Measurements from ENCODE around the gene OLAH. TPM values are rescaled to one million over a fixed set of nuclear protein-coding genes. Genes with fewer than 3 reads are reported as not detected.
A peak's percentile ranks its signal among the peaks of the same experiment; 100 is the strongest.
"Not testable (repeated sequence)": the region's sequence is repeated elsewhere in the genome, so short reads cannot be mapped to it uniquely, and the experiment has no call there.

Gene OLAH
- total RNA-seq, result under 1 TPM in 1 of 2 experiments, not detected in 1; 0.74 TPM

- H3K4me1 Mint-ChIP-seq (ENCODE audit: low read depth), result peaks cover 13% of the 10 kb centered on the region
- H3K4me3 Mint-ChIP-seq, result no peak within 1 kb of the TSS
- H3K36me3 Mint-ChIP-seq (ENCODE audit: low read depth), result no peaks in the 10 kb centered on the region
- DNase-seq, result no peak
- intact Hi-C loops (cut with micrococcal nuclease), result no loop called here
- no peaks in the 10 kb centered on the region for H3K27me3 Mint-ChIP-seq (ENCODE audit: low read depth)
- CTCF ChIA-PET, result interaction anchor here (0.7 kb wide), 1 partner anchor 443 kb away, joined by 3 read pairs; no protein-coding TSS in a partner anchor
- peaks cover 2% of the 10 kb centered on the region for H3K9me3 Mint-ChIP-seq
- H3K27ac Mint-ChIP-seq, result peak within 1 kb of the TSS; percentile 18
Measured at GRCh38 chr10:15043674-15044073, at the start of gene OLAH. Gene OLAH (plus strand): TSS chr10:15043943. CDS start chr10:15047289, 3,346 bp downstream.

GRCh38 chr10:14995964-14996565, 47.7 kb upstream of the OLAH start:
- no peaks in the 10 kb centered on the region for H3K36me3 Mint-ChIP-seq (ENCODE audit: low read depth)
- peaks cover 7% of the 10 kb centered on the region for H3K4me1 Mint-ChIP-seq (ENCODE audit: low read depth)
- intact Hi-C loops (cut with micrococcal nuclease), result no loop called here
- H3K27me3 Mint-ChIP-seq (ENCODE audit: low read depth), result peaks cover 3% of the 10 kb centered on the region
- CTCF ChIA-PET, result no interaction called here
- no peak overlapping the region for H3K27ac Mint-ChIP-seq
- no peak for DNase-seq
- H3K9me3 Mint-ChIP-seq, result no peaks in the 10 kb centered on the region
- H3K4me3 Mint-ChIP-seq, result peak overlapping the region; percentile 13

- H3K27ac Mint-ChIP-seq; H3K4me1 Mint-ChIP-seq (ENCODE audit: low read depth); H3K9me3 Mint-ChIP-seq; DNase-seq; H3K4me3 Mint-ChIP-seq; H3K27me3 Mint-ChIP-seq (ENCODE audit: low read depth); H3K36me3 Mint-ChIP-seq (ENCODE audit: low read depth); CTCF ChIA-PET; intact Hi-C loops (cut with micrococcal nuclease): not testable (repeated sequence)
Measured at GRCh38 chr10:15013530-15013929, 30.2 kb upstream of the OLAH start.

GRCh38 chr10:15015451-15015850, 28.3 kb upstream of the OLAH start:
- Mint-ChIP-seq H3K4me1 (ENCODE audit: low read depth) (no peaks in the 10 kb centered on the region), H3K4me3 (no peak overlapping the region), H3K36me3 (ENCODE audit: low read depth) (no peaks in the 10 kb centered on the region), H3K9me3 (no peaks in the 10 kb centered on the region), H3K27me3 (ENCODE audit: low read depth) (no peaks in the 10 kb centered on the region), H3K27ac (no peak overlapping the region)
- CTCF ChIA-PET, result interaction anchor here (0.8 kb wide), 1 partner anchor 7 kb away, joined by 5 read pairs; no protein-coding TSS in a partner anchor
- intact Hi-C loops (cut with micrococcal nuclease), result no loop called here
- no peak for DNase-seq

GRCh38 chr10:15020966-15021365, 22.8 kb upstream of the OLAH start:
- H3K9me3 Mint-ChIP-seq; H3K36me3 Mint-ChIP-seq (ENCODE audit: low read depth); DNase-seq; H3K27me3 Mint-ChIP-seq (ENCODE audit: low read depth); intact Hi-C loops (cut with micrococcal nuclease); CTCF ChIA-PET; H3K27ac Mint-ChIP-seq; H3K4me1 Mint-ChIP-seq (ENCODE audit: low read depth); H3K4me3 Mint-ChIP-seq: not testable (repeated sequence)

- H3K4me1 Mint-ChIP-seq (ENCODE audit: low read depth), result not testable (repeated sequence)
- CTCF ChIA-PET, result interaction anchor here (0.7 kb wide), 1 partner anchor 8 kb away, joined by 5 read pairs; no protein-coding TSS in a partner anchor
Measured at GRCh38 chr10:15023079-15023478, 20.7 kb upstream of the OLAH start.

GRCh38 chr10:15024017-15025004, 19.4 kb upstream of the OLAH start:
- intact Hi-C loops (cut with micrococcal nuclease); H3K9me3 Mint-ChIP-seq; CTCF ChIA-PET; DNase-seq; H3K36me3 Mint-ChIP-seq (ENCODE audit: low read depth); H3K27me3 Mint-ChIP-seq (ENCODE audit: low read depth); H3K4me1 Mint-ChIP-seq (ENCODE audit: low read depth); H3K4me3 Mint-ChIP-seq; H3K27ac Mint-ChIP-seq: not testable (repeated sequence)

More at GRCh38 chr10:15023079-15023478, 20.7 kb upstream of the OLAH start:
- H3K36me3 Mint-ChIP-seq (ENCODE audit: low read depth); H3K27me3 Mint-ChIP-seq (ENCODE audit: low read depth); intact Hi-C loops (cut with micrococcal nuclease); H3K9me3 Mint-ChIP-seq; H3K4me3 Mint-ChIP-seq; DNase-seq; H3K27ac Mint-ChIP-seq: not testable (repeated sequence)

- H3K36me3 Mint-ChIP-seq (ENCODE audit: low read depth); DNase-seq; H3K27ac Mint-ChIP-seq; H3K9me3 Mint-ChIP-seq; CTCF ChIA-PET; H3K27me3 Mint-ChIP-seq (ENCODE audit: low read depth); H3K4me1 Mint-ChIP-seq (ENCODE audit: low read depth); H3K4me3 Mint-ChIP-seq; intact Hi-C loops (cut with micrococcal nuclease): not testable (repeated sequence)
Measured at GRCh38 chr10:15025040-15025439, 18.7 kb upstream of the OLAH start.

- CTCF ChIA-PET, result no interaction called here
- no peak for DNase-seq
- H3K27me3 Mint-ChIP-seq (ENCODE audit: low read depth), result no peaks in the 10 kb centered on the region
- H3K27ac Mint-ChIP-seq, result no peak overlapping the region
- H3K4me3 Mint-ChIP-seq, result no peak overlapping the region
- no peaks in the 10 kb centered on the region for H3K4me1 Mint-ChIP-seq (ENCODE audit: low read depth)
- H3K36me3 Mint-ChIP-seq (ENCODE audit: low read depth), result no peaks in the 10 kb centered on the region
- H3K9me3 Mint-ChIP-seq, result no peaks in the 10 kb centered on the region
- intact Hi-C loops (cut with micrococcal nuclease), result no loop called here
Measured at GRCh38 chr10:15027741-15028140, 16.0 kb upstream of the OLAH start.

GRCh38 chr10:15035385-15036301, 8.1 kb upstream of the OLAH start:
- Mint-ChIP-seq H3K36me3 (ENCODE audit: low read depth) (no peaks in the 10 kb centered on the region), H3K27ac (no peak overlapping the region)

GRCh38 chr10:15037691-15038090, 6.1 kb upstream of the OLAH start:
- intact Hi-C loops (cut with micrococcal nuclease), result no loop called here

More at GRCh38 chr10:15035385-15036301, 8.1 kb upstream of the OLAH start:
- intact Hi-C loops (cut with micrococcal nuclease), result no loop called here
- Mint-ChIP-seq H3K4me3 (no peak overlapping the region), H3K4me1 (ENCODE audit: low read depth) (peaks cover 4% of the 10 kb centered on the region), H3K9me3 (peaks cover 2% of the 10 kb centered on the region), H3K27me3 (ENCODE audit: low read depth) (no peaks in the 10 kb centered on the region)
- CTCF ChIA-PET, result interaction anchor here (0.6 kb wide), 1 partner anchor 16 kb away, joined by 5 read pairs; no protein-coding TSS in a partner anchor
- no peak for DNase-seq

GRCh38 chr10:15038416-15038815, 5.3 kb upstream of the OLAH start:
- H3K27me3 Mint-ChIP-seq (ENCODE audit: low read depth), result no peaks in the 10 kb centered on the region

More at GRCh38 chr10:15037691-15038090, 6.1 kb upstream of the OLAH start:
- Mint-ChIP-seq H3K36me3 (ENCODE audit: low read depth) (no peaks in the 10 kb centered on the region), H3K4me1 (ENCODE audit: low read depth) (peaks cover 4% of the 10 kb centered on the region), H3K27me3 (ENCODE audit: low read depth) (no peaks in the 10 kb centered on the region), H3K27ac (no peak overlapping the region), H3K9me3 (peaks cover 2% of the 10 kb centered on the region), H3K4me3 (no peak overlapping the region)
- DNase-seq, result no peak
- CTCF ChIA-PET, result no interaction called here

More at GRCh38 chr10:15038416-15038815, 5.3 kb upstream of the OLAH start:
- CTCF ChIA-PET, result no interaction called here
- Mint-ChIP-seq H3K36me3 (ENCODE audit: low read depth) (no peaks in the 10 kb centered on the region), H3K4me1 (ENCODE audit: low read depth) (peaks cover 4% of the 10 kb centered on the region), H3K9me3 (peaks cover 2% of the 10 kb centered on the region), H3K4me3 (no peak overlapping the region), H3K27ac (no peak overlapping the region)
- no peak for DNase-seq
- intact Hi-C loops (cut with micrococcal nuclease), result no loop called here

Data from activated naive CD4-positive, alpha-beta T cell treated with anti-CD3 and anti-CD28 coated beads for 36 hours (primary cell).